ENCODE results near the gene SLC35E3.
"Not testable (repeated sequence)": the region's sequence is repeated elsewhere in the genome, so short reads cannot be mapped to it uniquely, and the experiment has no call there.

DNA sequence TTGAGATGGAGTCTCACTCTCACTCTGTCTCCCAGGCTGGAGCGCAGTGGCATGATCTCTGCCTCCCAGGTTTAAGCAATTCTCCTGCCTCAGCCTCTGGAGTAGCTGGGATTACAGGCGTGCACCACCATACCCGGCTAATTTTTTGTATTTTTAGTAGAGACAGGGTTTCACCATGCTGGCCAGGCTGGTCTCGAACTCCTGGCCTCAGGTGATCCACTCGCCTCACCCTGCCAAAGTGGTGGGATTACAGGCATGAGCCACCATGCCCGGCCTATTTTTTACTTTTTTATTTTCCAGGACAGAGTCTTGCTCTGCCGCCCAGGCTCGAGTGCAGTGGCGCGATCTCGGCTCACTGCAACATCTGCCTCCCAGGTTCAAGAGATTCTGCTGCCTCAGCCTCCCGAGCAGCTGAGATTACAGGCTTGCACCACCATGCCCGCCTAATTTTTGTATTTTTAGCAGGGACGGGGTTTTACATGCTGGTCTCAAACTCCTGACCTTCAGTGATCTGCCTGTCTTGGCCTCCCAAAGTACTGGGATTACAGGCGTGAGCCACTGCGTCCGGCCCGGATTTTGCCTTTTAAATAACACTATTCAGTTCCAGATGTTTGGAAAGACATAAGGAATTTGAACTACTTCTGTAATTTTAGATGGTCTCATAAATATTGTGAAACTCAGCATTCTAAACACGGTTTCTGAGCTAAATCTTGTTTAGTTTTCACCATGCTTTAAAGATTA is 57.1 kb downstream of the SLC35E3 start:
- TF ChIP-seq EP300 (IDR thresholded peaks at IDR 0.05; ENCODE audit: low read depth); CTCF (IDR thresholded peaks at IDR 0.05): not testable (repeated sequence)

Measured in transverse colon (tissue), 3 donors.